IPS-11a (cell line): ENCODE measurements around the gene OMA1.
"Not testable (repeated sequence)": the region's sequence is repeated elsewhere in the genome, so short reads cannot be mapped to it uniquely, and the experiment has no call there.

Source experiments
- H3K4me3 ChIP-seq: one replicate; pipeline ENCODE4 v1.5.1; 2013; ENCODE audit warnings: low read depth, low read length, control low read depth

OMA1 gene

DNA sequence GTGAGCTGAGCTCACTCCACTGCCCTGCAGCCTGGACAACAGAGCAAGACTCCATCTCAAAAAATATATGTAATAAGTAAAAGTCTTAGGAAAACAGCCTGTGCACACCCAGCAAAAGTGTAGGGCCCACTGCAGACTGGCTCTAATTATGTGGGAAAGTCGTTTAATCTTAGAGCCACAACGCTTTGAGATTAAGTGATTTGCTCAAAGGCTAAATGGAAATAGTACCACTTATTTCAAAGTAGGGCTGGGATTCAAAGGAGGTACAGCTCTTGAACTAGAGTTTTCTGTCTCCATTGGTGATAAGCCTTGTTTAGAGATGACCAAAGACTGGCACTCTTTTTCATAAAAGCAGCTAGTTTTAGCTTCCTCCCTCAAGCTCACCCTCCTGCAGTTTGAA, 28.3 kb upstream of the OMA1 start:
- no peak overlapping the region for H3K4me3 ChIP-seq

DNA sequence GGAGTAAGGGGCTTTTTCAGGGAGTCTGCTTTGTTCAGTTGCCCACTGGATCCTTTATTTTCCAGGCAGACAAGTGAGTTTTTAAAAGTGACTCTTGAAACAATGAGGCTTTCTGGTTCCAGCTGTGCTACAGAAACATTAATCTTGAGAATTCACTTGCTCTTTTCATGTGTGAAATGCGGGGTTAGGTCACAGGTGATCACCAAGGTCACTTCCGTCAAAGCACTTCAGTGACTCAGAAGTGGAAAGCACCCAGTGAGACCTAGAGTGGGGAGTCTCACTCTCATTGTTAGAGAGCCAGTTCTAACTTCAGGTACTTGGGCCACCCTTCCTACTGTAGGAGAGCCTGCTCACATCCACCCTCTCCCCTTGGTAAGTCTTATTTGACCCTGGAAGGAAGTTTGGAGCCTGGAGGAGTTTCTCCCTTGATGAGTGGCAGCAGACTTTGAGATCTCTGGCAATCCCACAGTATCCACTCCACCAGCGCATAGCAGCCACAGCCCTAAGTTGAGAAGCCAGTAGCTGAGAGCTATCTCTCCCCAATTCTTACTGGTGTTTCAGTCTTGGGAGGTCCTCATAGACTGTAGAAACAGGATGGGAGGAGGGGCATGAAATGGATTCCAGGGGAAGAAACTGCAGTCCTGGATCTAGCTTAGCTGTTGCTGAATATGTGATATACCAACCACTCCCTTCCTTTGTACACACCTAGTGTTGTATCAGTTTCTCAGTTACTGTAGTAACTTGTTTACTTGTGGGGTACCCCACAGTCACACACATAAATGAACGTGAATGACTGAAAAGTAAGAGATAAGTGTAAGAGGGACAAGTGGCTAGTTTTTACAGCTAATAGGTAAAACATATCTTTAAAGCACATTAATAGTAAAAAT, 27.4 kb upstream of the OMA1 start:
- no peak overlapping the region for H3K4me3 ChIP-seq

DNA sequence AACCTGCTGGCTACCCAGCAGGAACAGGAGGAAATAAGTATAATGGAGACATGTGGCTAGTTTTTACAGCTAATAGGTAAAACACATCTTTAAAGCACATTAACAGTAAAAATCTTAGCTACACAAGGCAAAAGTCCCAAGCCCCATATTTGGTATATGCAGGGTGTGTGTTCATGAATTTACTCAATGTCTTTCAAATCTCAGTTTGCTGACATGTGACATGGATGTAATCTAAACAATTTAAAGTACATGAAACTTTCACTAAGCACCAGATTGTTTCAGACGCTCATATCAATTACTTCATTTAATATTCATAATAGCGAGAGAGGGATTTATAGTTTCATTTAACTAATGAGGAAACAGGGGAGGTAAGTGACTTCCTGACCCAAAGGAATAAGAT, 26.6 kb upstream of the OMA1 start:
- H3K4me3 ChIP-seq: no peak overlapping the region

DNA sequence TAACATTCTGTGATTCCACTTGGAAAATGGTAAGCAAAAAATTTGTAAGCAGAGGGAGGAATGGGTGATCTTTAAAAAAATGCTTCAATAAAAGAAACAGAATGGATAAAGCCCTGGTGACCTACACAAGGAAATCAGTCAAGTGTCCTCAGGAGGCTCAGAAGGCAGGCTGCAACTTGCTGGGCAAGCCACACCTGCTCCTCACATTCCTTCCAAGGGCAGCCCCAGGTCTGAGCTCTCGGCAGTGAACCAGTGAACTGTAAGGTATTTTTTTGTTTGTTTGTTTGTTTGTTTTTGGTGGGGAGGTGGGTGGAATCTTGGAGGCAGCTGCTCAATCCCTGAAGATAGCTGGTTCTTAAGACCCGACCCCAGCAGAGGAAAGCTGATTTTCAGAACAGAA, 26.2 kb upstream of the OMA1 start:
- no peak overlapping the region for H3K4me3 ChIP-seq

DNA sequence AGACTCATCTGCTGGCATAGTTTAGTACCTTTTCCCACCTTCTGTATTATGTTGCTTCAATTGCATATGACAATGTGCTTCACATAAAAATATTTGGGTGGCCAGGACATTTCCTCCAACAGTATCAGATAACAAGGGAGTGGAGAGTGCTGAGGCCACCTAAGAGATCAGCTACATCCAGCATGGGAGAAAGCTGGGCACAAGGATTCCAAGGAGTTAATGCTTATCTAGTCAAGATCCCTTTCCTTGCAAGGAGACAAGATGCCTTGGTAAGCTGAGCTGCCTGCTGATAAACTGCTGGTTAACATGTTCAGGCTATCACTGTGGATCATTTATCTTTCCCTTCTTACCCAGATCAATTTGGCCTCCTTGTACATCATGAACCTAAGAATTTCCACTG, 25.1 kb upstream of the OMA1 start:
- H3K4me3 ChIP-seq: no peak overlapping the region

DNA sequence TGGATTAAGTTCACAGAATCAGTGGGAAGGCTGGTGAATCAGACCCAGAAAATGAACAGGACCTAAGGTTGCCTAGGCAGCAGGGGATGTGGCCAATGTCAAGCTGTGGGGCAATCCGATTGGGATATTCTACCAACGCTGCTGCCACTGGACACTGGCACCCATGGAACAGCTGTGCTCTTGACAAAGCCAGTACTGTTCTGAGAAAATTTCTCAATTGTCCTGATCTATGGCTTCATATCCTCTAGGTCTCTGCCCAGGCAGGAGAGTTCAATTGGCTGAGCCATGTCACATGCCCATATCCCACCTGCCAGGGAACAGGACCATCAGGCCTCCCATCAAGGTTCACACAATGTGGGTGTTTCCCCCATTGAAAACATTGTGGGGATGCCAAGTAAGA, 24.3 kb upstream of the OMA1 start:
- H3K4me3 ChIP-seq: no peak overlapping the region

DNA sequence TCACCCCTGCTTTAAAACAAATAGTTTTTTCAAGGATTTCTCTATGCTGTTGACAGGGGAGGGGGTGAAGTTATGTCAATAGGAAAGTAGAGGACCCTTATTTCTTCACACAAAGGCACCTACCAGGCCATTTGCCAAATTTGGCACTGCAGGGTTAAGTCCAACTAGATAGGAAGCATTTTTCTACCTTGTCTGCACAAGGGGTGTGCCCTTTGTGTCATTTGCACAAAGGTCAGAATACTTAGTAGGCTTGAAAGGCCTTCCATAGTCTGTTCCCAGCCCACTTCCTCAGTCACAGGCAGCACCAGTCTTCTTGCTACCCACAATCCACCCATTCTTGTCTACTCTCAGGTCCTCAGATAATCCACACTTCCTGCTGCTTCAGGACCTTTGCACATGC, 23.6 kb upstream of the OMA1 start:
- H3K4me3 ChIP-seq: peak overlapping the region; percentile 4

DNA sequence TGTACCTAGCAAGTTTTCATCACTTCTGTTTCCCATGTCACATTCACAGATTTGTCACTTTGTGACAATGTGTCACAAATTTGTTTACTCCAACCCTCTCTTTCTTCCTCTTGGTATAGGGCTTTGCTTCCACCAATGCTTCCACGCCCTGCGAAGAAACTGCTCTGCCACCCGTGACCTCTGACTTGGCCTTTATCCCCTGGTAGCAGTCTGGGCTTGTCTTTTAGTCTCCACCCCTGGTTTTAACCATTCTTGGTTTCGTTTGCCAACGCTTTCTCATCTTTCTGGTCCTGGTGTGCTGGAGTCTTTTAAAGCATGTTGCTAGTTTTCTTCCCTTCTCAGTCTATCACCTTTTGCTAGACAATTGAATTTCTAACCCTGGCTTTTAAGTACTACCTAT, 22.4 kb upstream of the OMA1 start:
- no peak overlapping the region for H3K4me3 ChIP-seq

DNA sequence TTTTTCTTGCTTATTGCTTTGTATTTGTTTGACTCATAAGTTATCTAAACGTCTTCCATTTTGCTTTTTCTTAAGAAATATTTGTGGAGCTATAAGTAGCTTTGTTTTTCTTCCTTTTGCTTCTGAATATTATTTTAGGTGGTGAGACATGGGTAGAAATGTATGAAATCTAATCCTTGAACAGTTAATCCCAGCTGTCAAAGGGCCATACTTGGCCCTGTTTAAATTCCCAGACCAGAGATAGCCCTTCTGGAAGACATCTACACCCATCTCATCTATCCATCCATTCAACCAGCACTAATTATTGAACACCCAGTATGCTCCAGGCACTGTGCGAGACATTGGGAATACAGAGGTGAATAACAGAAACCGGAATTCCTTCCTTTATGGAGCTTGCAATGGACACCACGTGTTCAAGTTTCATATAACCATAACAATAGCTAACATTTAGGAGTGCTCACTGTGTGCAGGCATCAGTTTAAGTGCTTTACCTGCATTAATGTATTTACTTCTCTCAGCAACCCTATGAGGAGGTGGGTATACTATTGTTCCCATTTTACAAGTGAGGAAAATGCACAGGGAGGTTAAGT, 21.8 kb upstream of the OMA1 start:
- no peak overlapping the region for H3K4me3 ChIP-seq

DNA sequence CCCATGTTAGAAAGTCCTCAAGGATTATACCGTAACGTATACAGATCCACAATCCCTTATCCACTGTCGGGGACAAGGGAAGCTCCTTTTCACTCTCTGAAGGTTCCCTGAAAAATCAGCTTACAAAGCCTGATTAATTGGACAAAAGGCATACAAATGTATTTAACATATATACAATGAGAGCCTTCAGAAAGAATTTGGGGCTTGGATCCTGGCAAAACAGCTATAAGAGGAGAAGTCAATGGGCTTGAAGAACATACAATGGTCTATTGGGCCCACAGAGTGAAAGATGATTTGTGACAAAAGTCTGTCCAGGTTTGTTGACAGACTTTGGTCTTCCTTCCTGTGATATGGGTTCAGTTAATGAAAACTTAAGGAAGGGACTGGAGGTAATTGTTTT, 19.8 kb upstream of the OMA1 start:
- H3K4me3 ChIP-seq: no peak overlapping the region

DNA sequence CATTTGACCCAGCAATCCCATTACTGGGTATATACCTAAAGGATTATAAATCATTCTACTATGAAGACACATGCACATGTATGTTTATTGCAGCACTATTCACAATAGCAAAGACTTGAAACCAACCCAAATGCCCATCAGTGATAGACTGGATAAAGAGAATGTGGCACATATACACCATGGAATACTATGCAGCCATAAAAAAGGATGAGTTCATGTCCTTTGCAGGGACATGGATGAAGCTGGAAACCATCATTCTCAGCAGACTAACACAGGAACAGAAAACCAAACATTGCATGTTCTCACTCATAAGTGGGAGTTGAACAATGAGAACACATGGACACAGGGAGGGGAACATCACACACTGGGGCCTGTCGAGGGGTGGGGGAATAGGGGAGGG, 17.2 kb upstream of the OMA1 start:
- H3K4me3 ChIP-seq: not testable (repeated sequence)

DNA sequence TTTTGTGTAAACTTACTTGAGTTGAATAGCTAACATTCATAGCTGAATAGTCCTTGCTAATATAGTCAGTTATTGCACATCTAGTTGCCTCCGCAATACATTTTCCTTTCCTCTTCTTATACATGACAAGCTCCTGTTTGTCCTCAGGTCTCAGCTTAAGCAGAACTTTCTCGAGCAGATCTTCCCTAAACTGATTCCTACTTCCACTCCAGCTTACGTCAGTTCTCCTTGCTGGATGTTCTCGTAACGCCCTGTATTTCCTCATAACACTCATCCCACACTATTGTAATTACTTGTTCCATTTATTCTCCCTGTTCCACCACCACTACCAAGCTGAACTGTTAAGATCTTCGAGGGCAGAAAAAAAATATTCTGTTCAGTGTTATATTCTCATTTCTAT, 15.1 kb upstream of the OMA1 start:
- H3K4me3 ChIP-seq: no peak overlapping the region

DNA sequence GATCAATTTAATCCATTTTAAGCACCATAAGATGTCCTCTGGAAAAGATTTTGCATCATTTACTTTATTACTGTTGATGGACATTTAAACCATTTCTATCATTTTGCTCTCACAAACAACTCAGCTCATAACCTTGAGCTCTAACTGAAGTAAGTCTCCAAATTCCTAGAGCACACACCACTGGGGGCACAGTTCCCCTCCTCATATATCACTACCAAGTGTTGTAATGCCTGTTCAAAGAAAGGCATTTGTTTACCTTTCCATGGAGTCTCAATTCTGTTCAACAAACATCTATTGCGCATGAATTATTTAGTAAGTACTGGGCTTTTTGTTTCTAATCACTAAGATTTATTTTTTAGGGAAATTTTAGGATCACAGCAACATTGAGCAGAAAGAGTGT, 8.9 kb upstream of the OMA1 start:
- H3K4me3 ChIP-seq: no peak overlapping the region

DNA sequence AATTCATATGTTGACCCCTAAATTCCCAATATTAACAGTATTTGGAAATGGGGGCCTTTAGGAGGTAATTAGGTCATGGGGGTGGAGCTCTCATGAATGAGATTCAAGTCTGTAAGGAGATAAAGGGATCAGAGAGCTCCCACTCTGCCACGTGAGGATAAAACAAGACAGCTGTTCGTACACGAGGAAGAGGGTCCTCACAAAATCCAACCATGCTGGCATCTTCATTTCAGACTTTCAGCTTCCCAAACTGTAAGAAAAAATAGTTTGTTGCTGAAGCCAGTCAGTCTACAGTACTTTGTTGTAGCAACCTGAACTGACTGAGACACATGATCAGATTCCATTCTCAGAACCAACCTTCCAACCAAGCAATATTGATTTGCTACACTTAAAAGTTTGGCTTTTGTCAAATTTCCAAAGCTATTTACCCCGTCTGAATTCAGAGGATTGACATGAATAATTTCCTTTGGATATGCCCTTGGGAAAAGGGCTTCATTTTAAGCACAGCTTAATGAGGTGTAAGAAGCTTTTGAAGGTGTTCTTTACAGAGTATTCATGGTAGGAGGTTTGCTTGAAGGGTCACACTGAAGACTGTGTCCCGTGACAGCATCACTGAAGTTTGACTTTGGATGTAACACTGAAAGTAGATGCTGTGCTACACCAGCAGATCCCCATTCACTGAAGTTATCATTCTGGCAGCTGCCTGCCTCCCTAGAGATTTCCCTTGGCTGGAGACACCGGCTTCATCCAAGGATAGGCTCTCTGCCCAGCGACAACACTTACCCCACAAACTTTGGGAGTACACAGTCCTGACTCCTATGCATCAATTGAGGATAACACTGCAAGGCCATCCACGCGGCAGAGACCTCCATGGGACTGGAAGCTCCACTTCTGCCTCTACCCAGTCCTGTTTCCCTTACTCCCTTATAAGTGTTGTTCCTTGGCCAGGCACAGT, 4.9 kb upstream of the OMA1 start:
- no peak overlapping the region for H3K4me3 ChIP-seq

DNA sequence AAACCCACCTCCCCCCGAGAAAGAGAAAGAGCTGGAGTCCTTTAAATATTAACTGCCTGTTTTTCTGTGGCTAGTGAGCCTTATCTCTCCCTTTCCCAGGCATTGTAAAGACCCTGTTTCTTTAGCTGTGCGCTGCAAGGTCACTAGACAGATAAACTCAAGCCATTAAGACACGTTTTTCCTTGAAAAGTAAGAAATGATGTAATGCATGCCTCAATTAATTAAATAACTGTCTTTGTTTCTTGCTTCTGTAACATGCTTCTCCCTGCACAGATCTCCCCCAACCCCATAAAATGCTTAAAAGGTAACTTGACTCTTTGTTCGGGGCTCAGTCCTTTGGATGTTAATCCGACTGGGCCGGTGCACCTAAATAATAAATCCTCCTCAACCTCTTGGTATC, 2.8 kb upstream of the OMA1 start:
- not testable (repeated sequence) for H3K4me3 ChIP-seq

DNA sequence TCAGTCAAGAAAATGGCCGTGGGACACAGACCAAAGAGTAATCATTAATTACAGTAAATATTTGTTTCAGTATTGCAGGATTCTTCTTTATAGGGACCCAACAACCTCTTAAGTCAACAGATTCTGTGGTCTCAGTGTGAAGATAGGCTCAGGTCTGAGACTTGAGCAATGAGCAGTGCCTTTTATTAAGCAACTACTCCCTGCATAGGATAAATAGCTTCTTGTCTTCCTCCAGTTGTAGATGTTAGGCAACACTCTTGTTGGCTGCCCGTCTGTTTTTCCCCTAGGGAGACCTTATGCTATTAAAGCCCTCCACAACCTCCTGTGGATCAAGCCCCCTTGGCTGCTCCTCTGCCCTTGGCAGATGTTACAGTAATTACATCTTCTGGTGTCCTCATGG, 1.8 kb upstream of the OMA1 start:
- H3K4me3 ChIP-seq: no peak overlapping the region

DNA sequence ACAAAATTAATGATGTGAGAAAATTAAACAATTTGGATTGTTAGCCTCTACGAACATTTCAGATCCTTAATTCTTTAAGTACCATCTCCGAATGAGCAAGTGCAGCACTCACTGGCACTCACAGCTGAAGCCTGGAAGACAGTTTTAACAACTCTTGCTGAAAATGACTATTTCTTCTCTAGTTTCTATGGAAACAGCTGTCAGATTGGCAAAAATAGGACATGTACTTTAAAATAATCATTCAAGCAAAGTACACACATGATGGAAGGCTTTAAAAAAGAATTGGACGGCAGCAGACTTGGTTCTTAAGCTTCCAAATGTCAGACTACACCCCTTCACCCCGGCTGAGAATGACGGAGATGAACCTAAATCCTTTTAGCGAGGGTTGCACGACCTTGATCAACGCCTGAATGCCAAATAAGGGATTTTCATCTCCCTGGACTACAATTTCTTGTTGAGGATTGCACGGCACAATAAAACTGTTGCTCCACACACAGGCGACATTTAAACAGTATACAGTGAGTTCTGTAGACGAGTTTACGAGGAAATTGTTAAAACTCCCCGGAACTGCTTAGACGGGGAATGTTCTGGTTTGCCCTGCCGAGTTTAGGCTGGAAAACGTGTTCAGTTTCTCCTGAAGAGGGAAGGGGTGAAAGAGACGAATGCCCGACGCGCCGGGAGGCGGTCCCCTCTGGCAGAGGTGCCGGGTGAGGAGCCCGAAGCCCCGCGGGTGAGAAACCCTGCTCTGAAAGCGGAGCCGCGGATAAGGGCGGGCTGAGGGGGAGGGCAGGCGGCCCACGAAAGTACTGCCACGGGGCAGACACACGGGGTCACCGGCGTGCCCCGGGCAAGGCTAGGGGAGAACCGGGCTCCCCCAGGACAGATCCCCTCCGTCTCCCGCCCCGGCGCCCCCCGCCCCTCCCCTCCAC, 671 bp downstream of the OMA1 start:
- H3K4me3 ChIP-seq: peak overlapping the region; percentile 73

DNA sequence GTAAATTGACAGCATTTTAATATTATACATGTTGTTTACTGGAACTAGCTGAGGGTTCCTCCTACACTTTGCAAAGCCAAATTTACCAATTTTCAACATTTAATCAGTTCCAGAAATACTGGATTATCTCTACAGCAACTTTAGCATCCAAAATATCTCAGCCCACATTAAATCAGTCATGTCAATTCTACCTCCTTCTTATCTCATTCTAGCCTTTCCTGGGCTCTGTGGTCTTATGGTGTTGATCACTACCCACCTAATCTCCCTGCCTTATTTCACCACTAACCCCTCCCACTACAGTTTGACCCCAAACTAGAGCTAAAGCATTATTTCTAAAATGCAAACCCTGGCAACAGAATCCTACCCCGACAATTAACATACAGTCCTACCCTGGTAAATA, 3.3 kb downstream of the OMA1 start:
- H3K4me3 ChIP-seq: no peak overlapping the region

DNA sequence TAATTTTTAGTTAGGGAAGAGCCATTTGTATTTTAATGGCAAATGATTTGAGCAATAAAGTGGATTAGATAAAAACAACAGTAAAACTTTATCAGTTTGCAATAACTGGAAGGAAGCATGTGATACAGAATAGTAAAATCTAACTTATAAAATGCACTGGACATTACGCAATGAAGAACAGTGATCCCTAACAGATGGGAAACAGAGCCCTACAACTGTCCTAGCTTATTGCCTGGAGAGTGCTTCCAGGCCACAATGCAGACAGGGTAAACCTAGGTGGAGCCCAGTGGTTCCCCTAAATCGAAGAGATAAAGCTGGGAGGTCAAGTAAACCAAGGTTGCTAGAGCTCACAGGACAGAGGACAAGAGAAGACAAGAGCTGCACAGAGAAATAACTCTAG, 7.0 kb downstream of the OMA1 start:
- no peak overlapping the region for H3K4me3 ChIP-seq

DNA sequence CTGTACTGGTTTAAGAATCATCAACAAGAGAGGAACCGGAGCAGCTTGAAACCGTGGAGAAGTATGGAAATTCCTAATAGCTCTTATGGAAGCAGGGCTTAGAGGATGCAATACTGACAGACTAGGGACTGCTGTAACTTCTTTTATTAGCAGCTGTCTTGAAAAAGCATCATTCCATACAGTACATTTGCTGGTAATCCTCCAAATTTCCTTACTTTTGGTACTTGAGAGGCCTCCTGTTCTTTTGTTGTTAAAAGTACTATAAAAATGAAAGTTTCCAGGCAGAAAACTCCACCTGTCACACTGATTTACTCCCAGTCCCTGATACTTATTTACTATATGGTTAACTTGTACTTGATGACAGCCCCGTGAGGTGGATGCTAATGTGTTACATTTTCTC, 7.7 kb downstream of the OMA1 start:
- H3K4me3 ChIP-seq: no peak overlapping the region

DNA sequence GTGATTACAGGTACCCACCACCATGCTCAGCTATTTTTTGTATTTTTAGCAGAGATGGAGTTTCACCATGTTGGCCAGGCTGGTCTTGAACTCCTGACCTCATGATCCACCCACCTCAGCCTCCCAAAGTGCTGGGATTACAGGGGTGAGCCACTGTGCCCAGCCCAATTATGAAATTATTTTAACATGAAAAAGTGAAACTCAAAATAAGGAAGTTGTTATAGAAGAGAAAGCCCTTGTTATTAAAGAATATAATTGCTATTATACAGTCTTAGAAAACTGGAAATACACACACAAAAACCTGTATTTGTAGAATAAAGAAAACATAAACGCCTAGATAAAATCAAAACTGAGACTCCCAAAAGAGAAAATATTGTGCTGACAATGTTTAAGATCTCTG, 14.7 kb downstream of the OMA1 start:
- not testable (repeated sequence) for H3K4me3 ChIP-seq
